SK-N-MC (cell line): Measurements from ENCODE around the gene DSCAML1.

ENCODE experiments used
- EZH2 ChIP-seq: fragments of 200-600 bp; sonication (generic); IDR thresholded peaks from one replicate; pipeline ENCODE4 v1.6.1; 2017; ENCODE audit warnings: antibody characterized with exemption
- FOXP2 ChIP-seq: optimal IDR thresholded peaks from 2 replicates; pipeline ENCODE3; 2011; ENCODE audit warnings: mild to moderate bottlenecking, moderate library complexity; ENCODE audit not compliant: insufficient read depth; ENCODE audit errors: extremely low read length, control extremely low read depth
- POLR2AphosphoS5 ChIP-seq: IDR thresholded peaks from 2 replicates; pipeline ENCODE4 v1.6.1; 2012; ENCODE audit warnings: mild to moderate bottlenecking, low read depth, low read length, borderline replicate concordance

GRCh38 chr11:117814204-117814765, 17.3 kb upstream of the DSCAML1 start:
- no peak for TF ChIP-seq EZH2
- no peak for TF ChIP-seq POLR2AphosphoS5
- TF ChIP-seq FOXP2: no peak
